Mesenteric fat pad (tissue), 1 donor: ENCODE data around the gene ITGAL. TPM values are rescaled to one million over a fixed set of nuclear protein-coding genes. Genes with fewer than 3 reads are reported as not detected.
"Not testable (repeated sequence)": the region's sequence is repeated elsewhere in the genome, so short reads cannot be mapped to it uniquely, and the experiment has no call there.

ENCODE experiments used
- DNase-seq: peaks from one replicate; pipeline ENCODE4 v3.0.0-alpha.2; 2020; ENCODE audit warnings: low spot score
- total RNA-seq: library from RNA; stranded (reverse); fragmentation: NEBNext Ultra II Directional; extraction: Animal tissue kit (Norgen Biotek cat#: 25700); gene quantifications from one replicate; pipeline ENCODE4 v1.2.1, GENCODE V29; 2021
- donor health status: DM: yes; HTN: yes; CAD: no.

Gene ITGAL
- total RNA-seq, 1 donor from 2014 or later, result 6.8 TPM

- DNase-seq, result no peak
These were observed 14.6 kb upstream of the ITGAL start for GRCh38 chr16:30457743-30458560.

- DNase-seq, result no peak
These were observed 13.8 kb upstream of the ITGAL start for GRCh38 chr16:30458561-30459394.

DNA sequence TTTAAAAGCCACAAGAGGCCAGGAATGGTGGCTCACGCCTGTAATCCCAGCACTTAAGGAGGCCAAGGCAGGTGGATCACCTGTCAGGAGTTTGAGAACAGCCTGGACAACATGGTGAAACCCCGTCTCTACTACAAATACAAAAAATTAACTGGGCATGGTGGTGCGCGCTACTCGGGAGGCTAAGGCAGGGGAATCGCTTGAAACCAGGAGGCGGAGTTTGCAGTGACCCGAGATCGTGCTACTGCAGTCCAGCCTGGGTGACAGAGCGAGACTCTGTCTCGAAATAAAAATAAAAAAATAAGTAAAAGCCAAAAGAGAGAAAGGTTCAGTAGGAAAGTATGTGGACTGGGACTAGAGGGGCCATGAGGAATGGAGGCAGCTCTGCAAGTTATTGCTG, 13.1 kb upstream of the ITGAL start:
- no peak for DNase-seq

DNA sequence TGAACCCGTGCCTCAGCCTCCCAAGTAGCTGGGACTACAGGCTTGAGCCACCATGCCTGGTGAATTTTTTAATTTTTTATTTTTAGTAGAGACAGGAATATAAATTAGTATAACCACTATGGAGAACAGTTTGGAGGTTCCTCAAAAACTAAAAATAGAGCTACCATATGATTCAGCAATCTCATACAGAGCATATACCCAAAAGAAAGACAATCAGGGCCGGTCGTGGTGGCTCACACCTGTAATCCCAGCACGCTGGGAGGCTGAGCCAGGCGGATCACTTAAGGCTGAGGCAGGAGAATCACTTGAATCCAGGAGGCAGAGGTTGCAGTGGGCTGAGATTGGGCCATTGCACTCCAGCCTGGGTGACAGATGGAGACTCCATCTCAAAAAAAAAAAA, 11.1 kb upstream of the ITGAL start:
- DNase-seq, result not testable (repeated sequence)

DNA sequence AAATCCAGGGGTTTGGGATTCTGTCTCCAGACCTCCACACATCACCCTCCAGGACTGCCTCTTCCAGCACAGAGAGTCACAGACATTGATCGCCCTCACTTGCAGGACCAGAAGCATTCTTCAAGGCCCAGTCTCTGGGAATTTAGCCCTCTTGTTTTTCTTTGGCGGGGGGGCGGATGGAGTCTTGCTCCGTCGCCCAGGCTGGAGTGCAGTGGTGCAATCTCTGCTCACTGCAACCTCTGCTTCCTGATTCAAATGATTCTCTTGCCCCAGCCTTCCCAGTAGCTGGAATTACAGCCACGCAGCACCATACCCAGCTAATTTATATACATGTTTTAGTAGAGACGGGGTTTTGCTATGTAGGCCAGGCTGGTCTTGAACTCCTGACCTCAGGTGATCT, 8.5 kb upstream of the ITGAL start:
- DNase-seq, result no peak

DNA sequence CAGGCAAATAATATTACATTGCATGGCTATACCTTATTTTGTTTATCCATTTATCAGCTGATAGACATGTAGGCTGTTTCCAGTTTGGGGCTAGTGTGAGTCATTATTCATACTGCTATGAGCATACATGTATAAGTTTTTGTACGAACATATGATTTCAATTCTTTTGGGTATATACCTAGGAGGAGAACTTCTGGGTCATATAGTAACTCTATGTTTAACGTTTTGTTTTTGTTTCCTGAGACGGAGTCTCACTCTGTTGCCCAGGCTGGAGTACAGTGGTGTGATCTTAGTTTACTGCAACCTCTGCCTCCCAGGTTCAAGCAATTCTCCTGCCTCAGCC, 2.4 kb upstream of the ITGAL start:
- no peak for DNase-seq

DNA sequence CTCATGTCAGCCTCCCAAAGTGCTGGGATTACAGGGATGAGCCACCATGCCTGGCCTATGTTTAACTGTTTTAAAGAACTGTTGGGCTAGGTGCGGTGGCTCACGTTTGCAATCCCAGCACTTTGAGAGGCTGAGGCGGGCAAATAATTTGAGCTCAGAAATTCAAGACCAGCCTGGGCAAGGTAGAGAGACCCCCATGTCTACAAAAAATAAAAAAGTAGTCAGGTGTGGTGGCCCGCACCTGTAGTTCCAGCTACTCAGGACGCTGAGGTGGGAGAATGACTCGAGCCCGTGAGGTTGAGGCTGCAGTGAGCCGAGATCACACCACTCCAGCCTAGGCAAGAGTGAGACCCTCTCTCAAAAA, 1.9 kb upstream of the ITGAL start:
- DNase-seq, result no peak

DNA sequence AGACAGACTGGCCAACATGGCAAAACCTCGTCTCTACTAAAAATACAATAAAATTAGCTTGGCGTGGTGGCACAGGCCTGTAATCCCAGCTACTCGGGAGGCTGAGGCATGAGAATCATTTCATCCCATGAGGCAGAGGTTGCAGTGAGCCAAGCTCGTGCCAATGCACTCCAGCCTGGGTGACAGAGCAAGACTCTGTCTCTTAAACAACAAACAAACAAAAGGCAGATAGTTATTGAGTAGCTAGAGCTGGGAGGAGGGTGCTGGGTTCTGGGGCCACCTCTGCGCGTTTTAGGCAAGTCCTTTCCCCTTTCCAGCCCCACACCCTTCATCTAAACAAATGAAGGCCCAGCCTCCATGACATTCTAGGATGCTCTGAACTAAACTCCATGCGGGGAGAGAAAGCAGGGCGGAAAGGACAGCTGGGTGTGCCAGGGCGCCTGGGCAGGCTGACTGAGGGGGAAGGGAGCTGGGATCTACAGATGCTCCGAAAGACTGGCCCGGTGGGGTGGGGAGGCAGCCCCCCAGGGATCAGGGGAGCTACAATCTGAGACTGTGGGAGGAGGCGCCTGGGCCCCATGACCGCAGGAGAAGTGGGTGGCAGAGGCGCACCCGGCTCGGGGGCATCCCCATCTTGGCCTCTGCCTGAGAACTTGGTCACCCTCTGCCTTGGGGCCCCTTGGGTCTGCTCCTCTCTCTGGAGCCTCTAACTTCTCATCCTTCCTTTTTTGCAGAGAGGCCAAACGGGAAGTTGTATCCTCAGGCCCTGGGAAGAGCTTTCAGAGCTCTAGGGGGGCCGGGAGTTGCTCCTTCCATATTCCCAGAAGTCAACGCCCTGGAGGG, 910 bp downstream of the ITGAL start:
- no peak for DNase-seq

DNA sequence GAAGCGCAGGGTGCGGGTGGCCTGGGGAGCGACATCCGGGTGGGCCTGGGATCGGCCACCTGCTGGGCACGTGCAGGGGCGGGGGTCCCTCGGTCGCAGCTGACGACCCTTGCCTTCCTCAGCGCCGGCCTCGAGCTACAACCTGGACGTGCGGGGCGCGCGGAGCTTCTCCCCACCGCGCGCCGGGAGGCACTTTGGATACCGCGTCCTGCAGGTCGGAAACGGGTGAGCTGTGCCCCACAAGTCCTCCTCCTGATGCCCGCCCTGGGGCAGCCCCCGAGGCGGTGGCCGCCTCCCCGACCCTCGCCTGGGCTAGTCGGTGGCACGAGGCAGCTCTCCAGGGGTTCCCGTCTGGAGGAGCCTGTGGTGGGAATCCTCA, 1.5 kb downstream of the ITGAL start:
- DNase-seq, result no peak

DNA sequence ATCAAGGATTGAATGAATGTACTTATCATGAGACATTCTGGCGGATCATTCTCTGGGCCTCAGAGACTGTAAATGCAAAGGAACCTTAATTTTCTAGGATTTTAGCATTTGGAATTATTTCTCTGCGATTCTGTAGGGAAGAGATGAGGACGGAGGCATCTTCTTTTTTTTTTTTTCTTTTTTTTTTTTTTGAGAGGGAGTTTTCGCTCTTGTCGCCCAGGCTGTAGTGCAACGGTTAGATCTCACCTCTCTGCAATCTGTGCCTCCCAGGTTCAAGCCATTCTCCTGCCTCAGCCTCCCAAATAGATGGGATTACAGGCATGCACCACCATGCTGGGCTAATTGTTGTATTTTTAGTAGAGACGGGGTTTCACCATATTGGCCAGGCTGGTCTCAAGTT, 2.1 kb downstream of the ITGAL start:
- no peak for DNase-seq

- no peak for DNase-seq
These were observed 4.4 kb downstream of the ITGAL start for GRCh38 chr16:30476991-30477390.

DNA sequence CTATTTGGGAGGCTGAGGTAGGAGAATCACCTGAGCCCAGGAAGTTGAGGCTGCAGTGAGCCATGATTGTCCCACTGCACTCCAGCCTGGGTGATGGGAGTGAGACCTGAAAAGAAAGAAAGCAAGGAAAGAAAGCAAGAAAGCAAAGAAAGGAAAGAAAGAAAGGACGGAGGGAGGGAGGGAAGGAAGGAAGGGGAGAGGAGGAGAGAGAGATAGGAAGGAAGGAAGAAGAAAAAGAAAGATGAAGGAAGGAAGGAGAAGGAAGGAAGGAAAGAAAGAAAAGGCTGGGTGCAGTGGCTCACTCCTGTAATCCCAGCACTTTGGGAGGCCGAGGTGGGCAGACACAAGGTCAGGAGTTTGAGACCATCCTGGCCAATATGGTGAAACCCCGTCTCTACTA, 5.2 kb downstream of the ITGAL start:
- not testable (repeated sequence) for DNase-seq

GRCh38 chr16:30478766-30479478, 6.4 kb downstream of the ITGAL start:
- no peak for DNase-seq

DNA sequence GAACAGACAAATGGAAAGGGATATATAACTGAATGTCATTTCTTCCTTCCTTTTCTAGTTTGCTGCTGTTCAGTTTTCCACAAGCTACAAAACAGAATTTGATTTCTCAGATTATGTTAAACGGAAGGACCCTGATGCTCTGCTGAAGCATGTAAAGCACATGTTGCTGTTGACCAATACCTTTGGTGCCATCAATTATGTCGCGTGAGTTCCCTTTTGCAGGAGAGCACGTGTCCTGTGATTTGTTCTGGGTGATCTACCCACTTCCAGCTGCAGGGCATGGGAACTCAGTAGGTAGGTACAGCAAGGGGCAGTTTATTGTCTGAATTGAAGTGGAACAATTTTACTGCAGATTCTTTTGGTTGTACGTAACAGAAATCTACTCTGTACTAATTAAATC, 8.8 kb downstream of the ITGAL start:
- DNase-seq, result no peak

GRCh38 chr16:30482366-30482765, 9.8 kb downstream of the ITGAL start:
- no peak for DNase-seq

- DNase-seq, result no peak
These were observed 12.3 kb downstream of the ITGAL start for GRCh38 chr16:30484887-30485286.

- DNase-seq, result no peak
These were observed 13.4 kb downstream of the ITGAL start for GRCh38 chr16:30485818-30486436.

DNA sequence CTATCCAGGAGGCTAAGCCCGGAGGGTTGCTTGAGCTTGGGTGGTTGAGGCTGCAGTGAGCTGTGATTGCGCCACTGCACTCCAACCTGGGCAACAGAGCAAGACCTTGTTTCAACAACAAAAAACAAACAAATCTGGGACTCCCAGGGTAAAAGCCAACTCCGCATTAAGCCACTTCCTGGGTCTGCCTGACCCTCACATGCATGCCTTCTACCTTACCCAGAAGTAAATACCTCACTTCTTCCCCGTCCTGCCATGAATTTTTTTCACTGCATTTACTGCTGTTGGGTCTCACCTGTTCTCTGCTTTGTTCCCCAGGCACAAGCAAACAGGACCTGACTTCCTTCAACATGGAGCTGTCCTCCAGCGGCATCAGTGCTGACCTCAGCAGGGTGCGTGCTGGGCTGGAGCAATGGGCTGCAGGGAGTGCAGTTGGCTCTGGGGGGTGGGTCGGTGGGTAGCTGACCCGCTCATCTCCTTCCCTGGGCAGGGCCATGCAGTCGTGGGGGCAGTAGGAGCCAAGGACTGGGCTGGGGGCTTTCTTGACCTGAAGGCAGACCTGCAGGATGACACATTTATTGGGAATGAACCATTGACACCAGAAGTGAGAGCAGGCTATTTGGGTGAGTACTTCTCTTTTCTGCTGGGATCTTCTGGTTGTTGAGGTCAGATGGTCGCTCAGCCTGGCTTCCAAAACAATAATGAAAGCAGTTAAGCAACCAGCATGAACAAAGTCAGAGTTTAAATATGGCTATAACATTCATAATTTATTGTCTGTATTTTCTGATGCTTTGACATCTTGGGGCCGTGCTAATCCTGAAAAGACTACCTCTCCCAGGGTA, 16.4 kb downstream of the ITGAL start:
- DNase-seq, result no peak

DNA sequence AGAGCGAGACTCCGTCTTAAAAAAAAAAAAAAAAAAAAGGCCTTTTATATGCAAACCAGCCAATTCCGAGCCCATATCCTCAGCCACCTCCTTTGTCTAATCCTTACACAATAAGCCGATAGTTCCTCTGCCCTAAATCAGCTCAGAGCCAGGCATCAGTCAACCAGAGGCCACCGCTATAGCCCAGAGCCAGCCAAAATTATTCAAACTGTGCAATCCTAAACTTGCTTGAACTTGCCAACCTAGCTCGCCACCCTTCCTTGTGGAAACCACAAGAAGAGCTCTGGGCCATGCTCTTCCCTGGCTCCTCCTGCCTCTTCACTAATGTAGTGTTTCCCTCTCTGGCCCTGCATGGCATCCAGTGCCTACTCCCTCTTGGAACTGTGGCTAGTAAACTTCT, 17.7 kb downstream of the ITGAL start:
- no peak for DNase-seq

GRCh38 chr16:30491229-30491628, 18.7 kb downstream of the ITGAL start:
- no peak for DNase-seq
